HG03378 (cell line): ENCODE data around the gene ABO.
"Not testable (repeated sequence)": the region's sequence is repeated elsewhere in the genome, so short reads cannot be mapped to it uniquely, and the experiment has no call there.

Experiments used
- ATAC-seq: cut with Tn5 transposase; IDR thresholded peaks from one replicate; pipeline ENCODE4 v1.9.1; 2021; ENCODE audit warnings: mild to moderate bottlenecking, moderate library complexity; ENCODE audit not compliant: unreplicated experiment

The ABO gene

DNA sequence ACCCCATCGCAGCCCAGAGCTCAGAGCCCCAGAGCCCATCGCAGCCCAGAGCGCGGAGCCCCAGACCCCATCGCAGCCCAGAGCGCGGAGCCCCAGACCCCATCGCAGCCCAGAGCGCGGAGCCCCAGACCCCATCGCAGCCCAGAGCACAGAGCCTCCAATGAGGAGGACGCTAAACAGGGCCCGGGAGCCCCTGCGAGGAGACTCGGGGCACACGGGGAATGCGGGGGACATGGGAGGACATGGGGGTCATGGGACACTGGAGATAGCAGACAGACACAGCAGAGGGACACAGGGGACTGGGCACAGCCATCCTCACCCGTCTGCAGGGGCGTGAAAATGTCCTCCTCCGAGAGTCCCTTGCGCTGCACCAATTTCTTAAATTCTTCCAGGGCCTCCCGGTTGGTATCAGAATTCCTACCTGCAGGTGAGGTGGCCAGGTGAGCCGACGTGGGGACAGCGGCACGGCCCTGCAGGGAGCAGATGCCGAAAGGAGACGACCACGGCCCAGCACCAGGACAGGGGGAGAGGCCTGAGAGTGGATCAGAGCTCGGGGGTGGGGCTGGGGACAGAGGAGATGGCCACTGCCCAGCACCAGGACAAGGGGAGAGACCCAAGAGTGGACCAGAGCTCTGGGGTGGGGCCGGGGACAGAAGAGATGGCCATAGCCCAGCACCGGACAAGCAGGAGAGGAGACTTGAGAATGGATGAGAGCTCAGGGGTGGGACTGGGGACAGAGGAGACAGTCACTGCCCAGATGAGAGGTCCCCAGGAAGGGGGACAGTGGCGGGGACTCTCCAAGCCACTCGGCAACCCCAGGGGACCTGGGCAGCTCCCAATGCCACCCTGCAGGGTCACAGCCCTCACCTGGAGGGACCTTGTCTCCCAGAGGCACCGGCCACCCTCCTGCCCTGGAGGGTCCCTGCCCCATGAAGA lies 68.7 kb downstream of the ABO start:
- ATAC-seq, result no peak

DNA sequence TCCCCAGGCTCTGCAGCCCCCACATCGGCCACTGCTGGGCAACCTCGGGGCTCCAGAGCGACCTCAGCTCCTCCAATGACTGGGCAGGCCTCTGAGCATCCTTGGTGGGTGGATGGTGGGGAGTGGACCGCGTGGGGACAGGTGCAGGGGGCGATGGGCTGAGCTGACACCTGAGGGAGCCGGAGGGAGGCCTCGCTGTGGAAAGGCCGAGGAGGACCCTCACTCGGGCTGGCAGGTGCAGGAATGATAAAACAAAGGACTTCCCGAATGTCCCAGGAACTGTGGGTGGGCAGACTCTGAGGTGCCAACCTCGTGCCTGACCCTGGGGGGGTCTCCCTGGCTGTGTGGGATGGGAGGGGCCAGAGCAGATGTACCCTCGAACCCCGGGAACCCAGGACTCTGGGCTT lies 69.5 kb downstream of the ABO start:
- not testable (repeated sequence) for ATAC-seq
